Measurements from ENCODE around the gene DEFB127.

GRCh38 chr20:199996-200395, 42.7 kb downstream of the DEFB127 start:
- TF ChIP-seq CTCF (IDR thresholded peaks at IDR 0.05; ENCODE audit: control extremely low read depth in 1 of 3, insufficient read depth in 1 of 3, low read depth in 1 of 3, low read length in 3 of 3) (no peak), SUZ12 (IDR thresholded peaks at IDR 0.05; ENCODE audit: low read length) (no peak), BRCA1 (IDR thresholded peaks at IDR 0.05; ENCODE audit: low read depth, low read length) (no peak), KDM1A (IDR thresholded peaks at IDR 0.05; ENCODE audit: borderline replicate concordance, low read length) (no peak), EZH2 (IDR thresholded peaks at IDR 0.05; ENCODE audit: low read depth, low read length, severe bottlenecking) (no peak), POLR2AphosphoS5 (IDR thresholded peaks at IDR 0.05; ENCODE audit: low read depth, low read length) (no peak), TAF7 (optimal IDR thresholded peaks at IDR 0.05; ENCODE audit: borderline replicate concordance, low read depth, low read length) (no peak), POLR2A (IDR thresholded peaks at IDR 0.05; ENCODE audit: control extremely low read depth in 1 of 2, low read depth in 2 of 2, low read length in 2 of 2) (no peak), ATF3 (IDR thresholded peaks at IDR 0.05; ENCODE audit: insufficient read depth, low read depth, low read length) (no peak), JUN (IDR thresholded peaks at IDR 0.05; ENCODE audit: low read depth, low read length) (no peak)
